Measurements from ENCODE around the gene KDM1B.

KDM1B gene, protein sequence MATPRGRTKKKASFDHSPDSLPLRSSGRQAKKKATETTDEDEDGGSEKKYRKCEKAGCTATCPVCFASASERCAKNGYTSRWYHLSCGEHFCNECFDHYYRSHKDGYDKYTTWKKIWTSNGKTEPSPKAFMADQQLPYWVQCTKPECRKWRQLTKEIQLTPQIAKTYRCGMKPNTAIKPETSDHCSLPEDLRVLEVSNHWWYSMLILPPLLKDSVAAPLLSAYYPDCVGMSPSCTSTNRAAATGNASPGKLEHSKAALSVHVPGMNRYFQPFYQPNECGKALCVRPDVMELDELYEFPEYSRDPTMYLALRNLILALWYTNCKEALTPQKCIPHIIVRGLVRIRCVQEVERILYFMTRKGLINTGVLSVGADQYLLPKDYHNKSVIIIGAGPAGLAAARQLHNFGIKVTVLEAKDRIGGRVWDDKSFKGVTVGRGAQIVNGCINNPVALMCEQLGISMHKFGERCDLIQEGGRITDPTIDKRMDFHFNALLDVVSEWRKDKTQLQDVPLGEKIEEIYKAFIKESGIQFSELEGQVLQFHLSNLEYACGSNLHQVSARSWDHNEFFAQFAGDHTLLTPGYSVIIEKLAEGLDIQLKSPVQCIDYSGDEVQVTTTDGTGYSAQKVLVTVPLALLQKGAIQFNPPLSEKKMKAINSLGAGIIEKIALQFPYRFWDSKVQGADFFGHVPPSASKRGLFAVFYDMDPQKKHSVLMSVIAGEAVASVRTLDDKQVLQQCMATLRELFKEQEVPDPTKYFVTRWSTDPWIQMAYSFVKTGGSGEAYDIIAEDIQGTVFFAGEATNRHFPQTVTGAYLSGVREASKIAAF

DNA sequence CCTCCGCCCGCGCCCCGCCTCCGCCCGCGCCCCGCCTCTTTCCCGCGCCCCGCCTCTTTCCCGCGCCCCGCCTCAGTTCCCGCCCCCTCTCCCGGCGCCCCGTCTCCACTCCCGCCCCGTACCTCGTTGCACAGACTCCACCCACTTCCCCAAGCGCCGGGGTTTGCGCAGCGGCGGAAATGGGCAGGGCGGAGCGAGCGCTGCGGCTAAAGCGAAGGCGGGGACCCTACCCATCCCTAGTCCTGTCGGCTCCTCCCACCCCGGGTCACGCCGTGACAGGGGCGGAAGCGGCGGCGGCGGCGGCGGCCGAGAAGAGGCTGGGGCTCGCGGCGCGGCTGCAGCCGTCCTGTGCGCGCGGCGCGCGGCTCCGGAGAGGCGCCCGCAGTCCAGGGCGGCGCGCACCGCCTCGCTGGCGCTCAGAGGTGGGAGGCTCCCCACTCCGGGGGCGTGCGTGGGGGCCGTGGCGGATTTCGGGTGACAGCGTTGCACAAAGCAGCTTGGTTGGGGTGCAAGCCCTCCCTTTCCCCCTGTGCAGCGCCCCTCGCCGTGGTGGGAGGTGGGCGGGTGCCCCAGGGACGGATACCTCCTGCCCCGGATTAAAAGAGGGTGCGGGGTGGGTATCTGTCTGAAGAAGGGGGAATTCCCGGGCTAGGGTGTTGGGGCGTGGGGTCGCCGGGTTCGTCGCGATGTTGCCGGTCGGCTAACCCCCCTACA, at the start of gene KDM1B:
KDM1B (plus strand) TSS at position 273 of the 714 bp plus-strand sequence. CDS start 4,474 bp downstream, outside the sequence.
- peak; percentile 84 for DNase-seq

DNA sequence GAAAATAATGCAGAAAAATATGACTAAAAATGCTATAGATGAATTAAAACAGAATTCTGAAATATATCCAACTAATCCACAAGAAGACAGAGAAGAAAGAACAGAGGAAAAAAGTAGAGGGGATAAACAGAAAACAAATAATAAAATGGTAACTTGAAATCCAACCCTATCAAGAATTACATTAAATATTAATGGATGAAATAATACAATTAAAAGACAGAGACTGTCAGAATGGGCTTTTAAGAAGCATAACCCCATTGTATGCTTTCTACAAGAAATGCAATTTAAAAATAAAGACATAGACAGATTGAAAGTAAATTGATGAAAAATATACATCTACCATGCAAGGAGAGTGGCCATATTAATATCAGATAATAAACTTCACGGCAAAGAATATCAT, 48.2 kb upstream of the KDM1B start:
- DNase-seq: no peak

DNA sequence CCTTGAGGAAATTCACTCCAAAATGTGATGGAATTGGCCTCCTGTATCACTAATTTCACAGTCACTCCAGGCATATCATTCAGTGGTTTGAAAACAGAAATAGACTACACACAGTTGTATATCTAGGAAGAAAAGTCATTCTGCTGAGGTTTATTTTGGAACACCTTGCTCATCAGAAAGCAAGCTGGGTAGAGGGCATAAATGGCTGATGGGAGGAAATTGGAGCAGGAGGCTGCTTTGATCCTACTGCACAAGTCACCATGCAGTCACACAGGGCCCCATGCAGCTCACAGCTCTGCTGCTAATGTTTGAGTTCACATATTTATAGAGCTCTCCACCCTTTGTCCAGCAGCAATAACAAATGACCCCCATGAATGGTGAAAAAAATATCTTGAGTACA, 45.1 kb upstream of the KDM1B start:
- no peak for DNase-seq

DNA sequence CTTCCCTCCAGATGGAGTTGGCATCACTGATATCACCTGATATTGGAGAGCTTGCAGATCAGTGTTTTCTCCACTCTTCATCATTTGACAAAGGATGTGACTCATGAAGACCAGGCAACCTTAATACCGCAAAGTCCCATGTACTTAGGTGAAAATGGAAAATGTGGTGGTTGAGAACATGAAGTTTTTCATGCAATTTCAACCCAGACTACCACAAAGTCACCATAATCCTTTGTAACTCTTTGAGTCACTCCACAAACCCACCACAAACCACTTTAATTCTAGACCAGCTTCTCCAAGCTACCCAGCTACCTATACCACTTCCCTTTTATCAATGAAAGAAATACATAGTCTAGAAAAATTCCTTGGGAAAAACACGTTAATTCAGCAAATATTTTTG, 39.9 kb upstream of the KDM1B start:
- DNase-seq: no peak

DNA sequence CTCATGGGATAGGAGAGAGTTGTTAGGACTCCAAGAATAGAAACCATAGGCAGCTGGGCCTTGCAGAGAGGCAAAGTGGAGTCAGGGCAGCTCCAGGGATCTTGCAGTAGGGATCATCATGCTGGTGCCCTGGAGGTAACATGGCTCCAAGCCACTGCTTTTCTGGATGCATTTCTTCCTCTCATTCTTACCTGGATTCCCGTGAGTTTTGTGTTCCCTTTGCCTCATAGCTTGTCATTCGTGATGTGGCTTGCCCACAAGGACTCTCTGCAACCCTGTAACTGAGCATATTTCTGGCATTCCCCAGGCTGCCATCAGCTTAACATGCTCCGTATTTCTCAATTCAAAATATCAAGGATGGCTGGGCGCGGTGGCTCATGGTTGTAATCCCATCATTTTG, 38.1 kb upstream of the KDM1B start:
- DNase-seq: no peak

DNA sequence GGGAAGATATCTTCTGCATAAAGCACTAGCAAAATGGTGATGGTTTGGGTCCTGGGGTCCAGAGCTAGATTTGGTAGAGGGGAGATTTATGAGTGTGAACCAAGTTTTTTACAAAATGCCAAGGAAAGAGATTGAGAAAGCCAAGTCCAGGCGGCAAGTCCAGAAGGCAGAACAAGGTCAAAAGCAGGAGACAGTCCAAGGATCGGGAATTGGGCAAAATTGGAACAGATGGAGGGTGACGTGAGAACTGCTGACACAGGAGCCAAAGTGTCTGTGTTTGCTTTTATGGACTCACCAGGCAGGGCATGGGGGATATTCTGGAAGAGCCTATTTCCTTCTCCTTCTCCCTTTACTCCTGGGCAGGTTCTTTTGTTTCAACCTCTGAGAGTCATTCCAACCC, 36.9 kb upstream of the KDM1B start:
- DNase-seq: no peak

DNA sequence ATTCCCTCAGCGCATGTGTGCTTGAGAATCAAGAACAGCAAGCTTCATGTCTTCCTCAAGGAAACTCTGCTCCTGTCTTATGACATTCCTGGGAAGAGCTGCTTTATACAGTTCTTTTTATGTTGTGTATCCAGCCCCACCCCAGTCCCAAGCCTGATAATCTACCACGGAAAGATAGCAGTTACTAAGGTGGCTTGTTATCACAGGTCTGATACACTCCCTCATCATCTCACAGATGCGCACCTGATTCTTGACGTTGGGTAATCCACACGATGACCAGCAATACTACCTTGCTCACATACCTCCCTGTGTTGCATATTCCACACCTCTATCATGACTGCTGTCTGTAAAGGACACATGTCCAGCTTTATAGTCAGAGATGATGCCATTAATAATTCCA, 36.0 kb upstream of the KDM1B start:
- no peak for DNase-seq

DNA sequence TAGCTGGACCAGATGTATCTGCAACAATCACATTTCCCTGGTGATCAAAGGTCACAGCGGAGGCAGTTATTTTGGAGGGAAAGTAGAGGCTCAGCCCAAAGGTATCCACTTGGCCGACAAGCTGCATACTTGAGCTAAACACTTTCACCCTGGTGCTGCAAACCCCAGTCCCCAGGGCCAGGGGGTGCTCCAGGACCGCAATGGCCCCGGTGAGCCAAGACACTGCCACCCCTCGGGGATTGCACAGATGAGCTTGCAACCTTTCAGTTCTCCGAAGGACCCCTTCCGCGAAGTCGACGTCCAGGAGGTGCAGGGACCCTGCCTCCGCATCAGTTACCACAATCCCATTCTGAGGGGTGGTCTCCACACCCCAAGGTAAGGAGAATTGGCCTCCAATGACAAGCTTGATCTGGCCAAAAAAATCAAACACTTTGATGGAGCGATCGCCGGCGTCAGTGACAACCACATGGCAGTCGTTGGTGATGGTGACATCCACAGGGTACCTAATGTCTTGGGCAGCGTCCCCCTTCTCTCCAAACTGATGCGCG, 33.6 kb upstream of the KDM1B start:
- no peak for DNase-seq

DNA sequence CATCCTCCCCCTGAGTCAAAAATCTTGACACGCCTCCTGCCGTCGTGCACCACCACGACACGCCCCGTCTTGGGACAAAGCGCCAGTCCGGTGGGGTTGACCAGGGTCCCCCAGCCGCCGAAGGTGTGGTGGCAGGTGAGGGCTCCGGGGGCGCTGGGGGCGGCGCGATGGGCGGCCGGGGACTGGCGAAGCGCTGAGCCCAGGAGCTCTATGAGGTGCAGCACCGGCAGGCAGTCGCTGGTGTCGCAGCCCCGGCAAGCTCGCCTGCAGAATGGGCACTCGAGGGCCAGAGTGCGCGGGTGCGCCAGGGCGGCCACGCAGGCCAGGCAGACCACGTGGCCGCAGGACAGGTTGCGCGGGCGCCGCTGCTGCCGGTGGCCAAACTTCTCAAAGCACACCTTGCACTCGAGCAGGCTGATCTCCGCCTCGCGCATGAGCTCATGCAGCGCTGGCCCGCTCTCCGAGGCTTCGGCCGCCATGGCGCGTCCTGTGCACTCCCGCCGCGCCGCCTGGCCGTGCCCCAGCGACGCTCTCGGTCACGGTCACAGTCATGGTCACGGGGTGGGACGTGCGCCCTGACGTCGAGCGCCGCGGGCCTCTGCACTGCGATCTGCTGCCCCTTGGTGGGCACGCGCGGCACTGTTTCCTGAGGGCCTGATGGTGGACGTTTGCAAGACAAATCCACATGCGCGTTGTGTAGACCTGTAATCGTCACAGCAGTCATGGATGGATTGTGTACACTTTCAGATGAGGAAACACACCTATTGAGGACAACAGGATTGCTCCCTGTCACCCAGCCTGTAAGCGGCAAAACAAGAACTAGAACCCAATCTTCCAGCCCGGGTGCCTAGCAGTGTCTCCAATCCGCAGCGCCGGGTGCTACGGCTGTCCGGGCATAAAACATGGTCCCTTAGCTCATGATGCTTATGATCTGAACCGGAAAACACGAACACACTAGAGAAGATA, 32.8 kb upstream of the KDM1B start, which contains the start of gene NHLRC1:
NHLRC1 (minus strand) TSS at position 550 of the 966 bp plus-strand sequence; CDS start at position 479, 71 bp downstream.
- DNase-seq: no peak

DNA sequence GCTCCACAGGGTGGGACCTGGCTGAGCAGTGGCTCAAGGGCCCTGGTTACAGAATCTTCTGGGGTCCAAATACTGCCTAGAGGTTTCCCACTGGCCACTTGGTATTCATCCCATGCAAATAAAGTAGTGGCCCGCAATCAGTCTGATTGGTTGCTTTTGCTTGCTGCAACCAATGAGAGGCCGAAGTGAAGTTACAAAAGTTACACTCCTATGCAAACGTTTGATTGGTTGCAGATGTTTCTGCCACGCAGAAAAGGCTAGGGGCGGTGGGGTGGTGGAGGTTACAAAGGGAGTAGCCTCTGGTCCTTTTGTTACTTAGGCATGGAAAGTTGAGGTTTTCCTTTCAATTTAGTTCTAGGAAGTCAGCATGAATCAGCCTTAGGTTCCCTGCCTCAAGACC, 29.1 kb upstream of the KDM1B start:
- no peak for DNase-seq

DNA sequence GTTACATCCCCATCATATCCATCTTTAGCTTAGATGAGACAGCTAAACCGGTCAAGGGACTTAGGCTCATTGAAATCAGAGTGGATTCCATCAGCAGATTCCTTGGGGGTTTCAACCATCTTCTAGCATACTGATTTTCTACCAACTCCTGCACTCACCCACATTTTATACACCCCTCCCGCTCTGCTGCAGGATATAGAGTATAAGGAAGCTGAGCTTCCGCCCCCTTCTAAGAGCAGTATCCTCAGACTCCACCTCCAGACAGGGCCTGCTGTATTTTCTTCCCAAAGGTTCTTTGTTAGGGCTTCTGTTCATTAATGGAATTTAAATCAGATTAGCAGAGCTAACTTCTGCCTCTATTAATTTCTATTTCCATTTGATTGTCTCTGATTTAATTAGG, 22.9 kb upstream of the KDM1B start:
- no peak for DNase-seq

DNA sequence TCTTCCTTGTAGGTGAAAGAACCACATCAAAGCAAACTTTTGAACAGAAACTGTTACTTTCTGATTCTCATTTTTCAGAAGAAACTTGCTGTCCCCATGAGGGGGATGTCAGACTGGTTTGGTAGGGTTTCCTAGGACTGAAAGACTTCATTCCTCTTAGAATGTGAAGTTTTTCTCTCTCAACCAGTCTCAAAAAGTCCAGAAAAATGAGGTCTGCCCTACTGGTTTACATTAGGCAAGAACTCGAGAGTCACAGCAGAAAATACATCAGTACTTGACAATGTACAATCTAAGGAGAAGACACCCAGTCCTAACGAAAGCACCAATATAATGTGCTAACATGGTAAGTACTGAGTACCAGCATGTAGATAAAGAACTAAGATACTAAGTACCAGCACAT, 20.1 kb upstream of the KDM1B start:
- DNase-seq: no peak

DNA sequence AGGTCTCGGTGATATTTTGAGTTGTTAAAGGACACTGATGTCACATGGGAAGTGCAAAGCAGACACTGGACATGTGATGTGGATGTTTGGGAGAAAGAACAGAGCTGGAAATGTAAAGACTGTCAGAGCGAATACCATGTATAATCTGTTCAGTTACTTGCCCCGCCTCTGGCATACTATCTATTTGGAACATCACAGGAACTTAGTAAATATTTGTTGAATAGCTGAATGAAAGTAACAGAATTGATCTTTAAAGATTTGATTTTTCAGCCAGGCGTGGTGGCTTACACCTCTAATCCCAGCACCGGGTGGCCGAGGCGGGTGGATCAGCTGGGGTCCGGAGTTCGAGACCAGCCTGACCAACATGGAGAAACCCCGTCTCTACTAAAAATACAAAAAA, 19.0 kb upstream of the KDM1B start:
- no peak for DNase-seq

DNA sequence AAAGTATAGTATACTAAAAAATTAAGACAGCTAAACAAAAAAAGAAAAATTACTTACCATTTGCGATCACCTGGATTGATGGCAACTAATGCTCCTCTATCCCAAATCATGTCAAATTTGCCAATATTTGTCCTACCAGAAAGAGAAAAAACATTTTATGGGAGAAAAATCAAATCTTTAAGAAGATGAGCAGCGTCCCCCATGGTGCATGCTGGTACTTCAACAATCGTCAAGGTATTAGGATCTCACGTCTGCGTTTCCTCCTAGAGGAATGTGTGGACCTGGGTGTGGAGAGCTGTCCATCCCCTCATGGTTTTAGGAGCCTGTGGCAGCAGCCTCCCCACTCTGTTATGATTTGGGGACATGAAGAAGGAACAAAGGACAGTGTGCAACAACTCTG, 16.3 kb upstream of the KDM1B start:
- no peak for DNase-seq

DNA sequence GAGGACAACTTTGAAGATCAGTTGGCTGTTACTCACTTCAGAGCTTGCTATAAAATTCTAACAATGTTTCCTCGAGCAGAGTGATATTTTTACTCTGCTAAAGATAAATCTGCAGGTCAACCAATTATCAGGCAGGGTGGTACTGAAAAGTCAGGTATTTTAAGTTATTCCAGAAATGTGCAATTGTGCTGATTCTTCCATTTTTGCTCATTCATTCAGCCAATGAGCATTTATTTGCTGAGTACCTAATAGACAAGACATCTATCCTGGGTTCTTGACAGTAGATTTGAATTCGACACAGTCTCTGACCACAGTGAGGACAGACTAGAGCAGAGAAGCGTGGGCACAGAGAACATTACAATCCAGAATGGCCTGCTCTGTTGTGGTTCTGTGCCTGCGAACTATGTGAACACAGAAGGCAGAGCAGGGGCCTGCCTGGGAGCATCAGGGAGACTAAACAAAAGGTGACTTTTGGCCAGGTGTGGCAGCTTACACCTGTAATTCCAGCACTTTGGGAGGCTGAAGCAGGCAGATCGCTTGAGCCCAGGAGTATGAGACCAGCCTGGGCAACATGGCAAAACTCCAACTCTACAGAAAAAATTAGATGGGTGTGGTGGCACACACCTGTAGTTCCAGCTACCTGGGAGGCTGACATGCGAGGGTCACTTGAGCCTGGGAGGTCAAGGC, 15.1 kb upstream of the KDM1B start:
- DNase-seq: no peak

DNA sequence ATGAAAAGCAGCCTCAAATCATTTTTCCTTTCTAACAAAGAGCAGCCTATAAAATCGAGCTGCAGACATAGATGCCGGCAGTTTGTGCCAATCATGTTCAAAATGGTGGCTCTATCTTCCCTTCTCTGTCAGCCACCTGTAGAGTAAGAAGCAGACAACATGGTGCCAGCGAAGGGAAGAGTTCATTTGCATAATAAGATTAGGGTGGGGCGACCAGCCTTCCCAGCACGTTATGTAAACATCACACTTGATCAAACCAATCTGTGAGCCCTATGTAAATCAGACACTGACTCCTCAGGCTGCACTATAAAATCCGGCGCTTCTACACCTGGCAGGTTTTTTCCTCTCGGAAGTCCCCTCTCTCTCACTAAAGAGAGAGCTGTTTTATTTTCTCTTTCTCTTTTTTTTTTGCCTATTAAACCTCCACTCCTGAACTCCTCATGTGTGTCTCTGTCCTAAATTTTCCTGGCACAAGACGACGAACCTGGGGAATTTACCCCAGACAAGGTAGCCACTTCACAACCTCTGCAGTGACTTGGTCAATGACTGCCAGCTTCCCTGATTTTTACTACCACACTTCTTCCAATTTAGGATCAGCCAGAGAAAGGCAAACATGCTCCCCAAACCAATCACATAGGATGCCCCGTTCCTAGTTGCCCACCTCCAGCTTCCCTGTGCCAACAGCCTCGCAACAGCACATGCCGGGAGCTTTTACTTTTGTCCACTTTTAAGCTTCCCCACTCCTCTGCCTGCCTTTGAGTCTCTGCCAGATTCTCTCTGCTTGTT, 13.2 kb upstream of the KDM1B start:
- DNase-seq: peak; percentile 21

DNA sequence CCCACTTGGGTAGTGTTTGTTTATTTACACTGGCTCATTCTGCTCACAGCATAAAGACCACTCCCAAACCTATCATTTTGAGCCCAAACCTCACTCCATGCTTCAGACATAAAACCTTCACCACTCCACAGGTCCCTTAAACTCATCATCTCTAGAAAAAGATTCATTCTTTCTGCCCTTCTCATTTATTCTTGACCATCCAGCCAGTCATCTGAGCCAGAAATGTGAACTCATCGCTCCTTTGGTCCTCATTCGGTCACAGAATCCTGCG, 12.7 kb upstream of the KDM1B start:
- DNase-seq: no peak

DNA sequence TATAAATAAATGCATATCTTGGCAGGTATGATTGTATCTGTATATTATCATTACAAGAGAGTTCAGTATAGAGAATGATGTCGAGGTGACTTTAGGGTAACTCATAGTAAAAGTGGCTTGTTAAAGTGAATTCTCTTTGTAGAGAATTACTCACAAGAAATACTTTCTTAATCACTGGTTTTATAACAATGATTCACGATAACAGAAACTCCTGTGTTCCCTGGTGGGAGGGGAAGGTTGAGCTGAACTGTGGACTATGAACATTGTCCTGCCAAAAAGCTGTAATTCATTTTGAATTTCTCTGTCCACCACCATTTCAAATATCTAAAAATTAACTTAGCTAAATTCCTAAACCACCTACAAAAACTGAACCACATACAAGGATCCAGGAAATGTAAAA, 8.1 kb upstream of the KDM1B start:
- DNase-seq: no peak

DNA sequence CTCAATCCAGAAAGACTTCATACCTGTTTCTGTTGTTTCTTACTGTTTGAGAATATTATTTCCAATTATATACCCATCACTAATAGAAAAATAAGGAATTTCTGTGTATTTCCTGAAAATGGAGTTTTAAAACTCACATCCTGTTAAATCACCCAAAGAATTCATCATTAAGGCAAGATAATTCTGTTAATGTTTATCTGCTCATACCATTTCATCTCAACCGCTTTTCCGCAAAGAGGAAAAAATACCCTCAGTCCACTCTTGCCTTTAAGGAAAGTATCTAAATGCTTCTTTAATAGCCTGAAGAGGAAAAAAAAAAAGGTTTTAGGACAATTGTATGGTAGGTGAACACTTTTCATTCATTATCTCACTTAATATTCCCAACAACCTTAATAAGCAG, 7.6 kb upstream of the KDM1B start:
- DNase-seq: no peak

DNA sequence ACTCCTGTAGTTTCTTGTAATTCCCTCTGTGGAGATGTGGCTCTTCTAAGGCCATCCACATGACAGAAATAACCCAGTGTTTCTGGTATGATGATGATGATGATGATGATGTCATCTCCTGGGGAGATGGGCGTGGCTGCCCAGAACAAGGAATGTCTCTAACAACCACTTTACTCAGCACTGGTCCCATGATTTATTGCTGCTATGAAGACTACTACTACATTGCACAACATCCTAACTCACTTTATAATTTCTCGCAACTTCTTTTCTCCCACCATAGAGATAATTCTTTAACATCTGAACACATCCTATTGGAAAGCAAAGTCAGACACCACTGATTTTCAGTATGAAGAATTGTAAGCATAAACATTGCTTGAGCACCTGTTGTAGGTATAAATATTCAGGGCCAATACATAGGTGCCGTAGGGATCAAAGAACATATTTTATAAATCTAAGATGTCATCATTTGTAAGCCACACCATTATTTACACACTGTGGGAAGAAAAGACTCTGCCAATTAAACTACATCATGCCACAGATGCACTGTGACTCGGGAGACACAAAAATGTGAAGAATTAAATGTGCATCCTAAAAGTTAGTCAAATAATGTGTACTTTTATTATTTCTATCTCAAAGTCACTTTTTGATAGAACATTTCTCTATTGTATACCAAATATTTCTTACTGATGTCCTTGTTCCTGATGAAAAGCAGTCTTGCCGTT, 6.8 kb upstream of the KDM1B start:
- DNase-seq: no peak

Data from NCI-H1436 treated with DMSO at 0.1 percent for 48 hours (cell line).